GM12892 (cell line): Measurements from ENCODE around the gene PSMC4.

Experiments used
- POLR2A ChIP-seq: IDR thresholded peaks from 2 replicates; pipeline ENCODE4 v1.6.1; 2011; ENCODE audit warnings: low read depth, low read length, control low read depth
- POLR2AphosphoS5 ChIP-seq: IDR thresholded peaks from 2 replicates; pipeline ENCODE4 v1.6.1; 2011; ENCODE audit warnings: low read depth, low read length, control low read depth
- TAF1 ChIP-seq: IDR thresholded peaks from 2 replicates; pipeline ENCODE4 v1.6.1; 2011; ENCODE audit warnings: low read depth, mild to moderate bottlenecking, control low read depth, low read length, borderline replicate concordance

DNA sequence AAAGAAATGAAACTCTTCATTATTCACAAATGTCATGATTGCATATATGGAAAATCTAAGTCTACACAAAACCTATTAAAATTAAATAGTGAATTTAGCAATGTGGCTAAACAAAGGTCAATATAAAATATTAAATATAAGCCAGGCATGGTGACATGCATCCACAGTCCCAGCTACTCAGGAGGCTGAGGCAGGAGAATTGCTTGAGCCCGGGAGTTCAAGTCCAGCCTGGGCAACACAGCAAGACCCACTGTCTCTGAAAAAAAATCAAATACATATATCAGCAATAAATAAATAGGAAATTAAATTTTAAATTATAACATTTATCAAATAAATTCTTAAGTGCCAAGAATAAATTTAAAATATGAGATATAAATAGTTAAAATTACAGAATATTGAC lies 11.9 kb downstream of the PSMC4 start:
- TF ChIP-seq POLR2AphosphoS5 (no peak), POLR2A (no peak), TAF1 (no peak)
